SU-DHL-6 (cell line): ENCODE results near the gene ACOX2.

Source experiments
- H2AFZ ChIP-seq: fragments of 200-600 bp; sonication (generic); 2 replicates; pipeline ENCODE4 v1.6.1; 2014; ENCODE audit warnings: low read depth, mild to moderate bottlenecking, moderate library complexity, mixed read lengths, antibody characterized with exemption, low read length; ENCODE audit not compliant: severe bottlenecking
- H3F3A ChIP-seq: fragments of 200-600 bp; shearing (Covaris generic); 2 replicates; pipeline ENCODE4 v1.6.0; 2016; ENCODE audit warnings: antibody characterized with exemption, mild to moderate bottlenecking; ENCODE audit not compliant: insufficient read depth
- H3K27ac ChIP-seq: fragments of 200-600 bp; sonication (generic); 2 replicates; pipeline ENCODE4 v1.5.1; 2016; ENCODE audit warnings: low read depth, mild to moderate bottlenecking, low read length, moderate library complexity, mixed read lengths
- H3K27me3 ChIP-seq: fragments of 200-600 bp; sonication (generic), shearing (Covaris generic); 2 replicates; pipeline ENCODE4 v1.6.0; 2014; ENCODE audit warnings: mild to moderate bottlenecking, low read length
- H3K36me3 ChIP-seq: fragments of 200-600 bp; sonication (generic); 2 replicates; pipeline ENCODE4 v1.6.1; 2014; ENCODE audit warnings: mild to moderate bottlenecking, low read length, mixed read lengths
- H3K4me2 ChIP-seq: fragments of 300-600, 200-600 bp; shearing (Covaris generic), sonication (generic); 2 replicates; pipeline ENCODE4 v1.6.0; 2014; ENCODE audit warnings: low read length, low read depth, mild to moderate bottlenecking; ENCODE audit not compliant: poor library complexity, severe bottlenecking
- H3K4me3 ChIP-seq: fragments of 200-600 bp; sonication (generic); 2 replicates; pipeline ENCODE4 v1.5.1; 2014; ENCODE audit warnings: antibody characterized with exemption, low read length, mild to moderate bottlenecking, mixed read lengths; ENCODE audit not compliant: insufficient read depth, poor library complexity, severe bottlenecking
- H3K79me2 ChIP-seq: fragments of 200-600 bp; sonication (generic); 2 replicates; pipeline ENCODE4 v1.6.1; 2014; ENCODE audit warnings: mild to moderate bottlenecking, low read length, moderate library complexity; ENCODE audit not compliant: insufficient read depth
- H3K9ac ChIP-seq: fragments of 200-600 bp; sonication (generic); 2 replicates; pipeline ENCODE4 v1.7.0; 2014; ENCODE audit warnings: mild to moderate bottlenecking, low read length
- H3K9me2 ChIP-seq: fragments of 200-600 bp; sonication (generic); replicated peaks from 2 replicates; pipeline ENCODE4 v1.6.1; 2014; ENCODE audit warnings: low read length; ENCODE audit not compliant: insufficient read depth
- H3K9me3 ChIP-seq: fragments of 200-600 bp; sonication (generic); 2 replicates; pipeline ENCODE4 v1.6.1; 2014; ENCODE audit warnings: low read length, mixed read lengths; ENCODE audit not compliant: insufficient read depth
- H4K20me1 ChIP-seq: fragments of 200-600 bp; sonication (generic); 2 replicates; pipeline ENCODE4 v1.6.1; 2014; ENCODE audit warnings: low read depth, mild to moderate bottlenecking, antibody characterized with exemption, low read length, moderate library complexity, mixed read lengths
- CTCF ChIP-seq: fragments of 200-600 bp; sonication (generic); IDR thresholded peaks from one replicate; pipeline ENCODE4 v1.5.1; 2017; ENCODE audit warnings: antibody characterized with exemption, mild to moderate bottlenecking, low read length, moderate library complexity; ENCODE audit not compliant: insufficient read depth, poor library complexity, severe bottlenecking
- EZH2phosphoT487 ChIP-seq: fragments of 200-600 bp; sonication (generic), shearing (Covaris generic); conservative IDR thresholded peaks from 2 replicates; pipeline ENCODE4 v1.6.1; 2018; ENCODE audit warnings: mild to moderate bottlenecking, antibody characterized with exemption, low read length, moderate library complexity, mixed read lengths

ACOX2 gene

GRCh38 chr3:58572634-58573230 is 35.7 kb upstream of the ACOX2 start:
- H3K9ac ChIP-seq: no peak overlapping the region
- no peaks in the 10 kb centered on the region for H3K79me2 ChIP-seq
- no peak overlapping the region for H2AFZ ChIP-seq
- H3K4me2 ChIP-seq: no peak overlapping the region
- H3K27ac ChIP-seq: no peak overlapping the region
- H3K36me3 ChIP-seq: no peaks in the 10 kb centered on the region
- H3K9me2 ChIP-seq: no peaks in the 10 kb centered on the region
- H3K4me3 ChIP-seq: no peak overlapping the region
- TF ChIP-seq EZH2phosphoT487 (no peak), CTCF (no peak)
- no peaks in the 10 kb centered on the region for H4K20me1 ChIP-seq
- no peaks in the 10 kb centered on the region for H3K9me3 ChIP-seq
- H3F3A ChIP-seq: no peaks in the 10 kb centered on the region
- H3K27me3 ChIP-seq: no peaks in the 10 kb centered on the region

- TF ChIP-seq EZH2phosphoT487: no peak
- no peak for TF ChIP-seq CTCF
- no peaks in the 10 kb centered on the region for H3K9me3 ChIP-seq
- no peaks in the 10 kb centered on the region for H3K27me3 ChIP-seq
- no peak overlapping the region for H3K27ac ChIP-seq
- H3K4me3 ChIP-seq: no peak overlapping the region
- H3K4me2 ChIP-seq: no peak overlapping the region
- H3K9me2 ChIP-seq: no peaks in the 10 kb centered on the region
- no peaks in the 10 kb centered on the region for H3K79me2 ChIP-seq
- H3K9ac ChIP-seq: no peak overlapping the region
- H3F3A ChIP-seq: no peaks in the 10 kb centered on the region
- H3K36me3 ChIP-seq: no peaks in the 10 kb centered on the region
- no peak overlapping the region for H2AFZ ChIP-seq
- no peaks in the 10 kb centered on the region for H4K20me1 ChIP-seq
These were observed 35.1 kb upstream of the ACOX2 start for GRCh38 chr3:58572013-58572633.

GRCh38 chr3:58570851-58571250 is 33.9 kb upstream of the ACOX2 start:
- no peaks in the 10 kb centered on the region for H3K79me2 ChIP-seq
- no peaks in the 10 kb centered on the region for H3K9me2 ChIP-seq
- H2AFZ ChIP-seq: no peak overlapping the region
- H3K9me3 ChIP-seq: no peaks in the 10 kb centered on the region
- H3K9ac ChIP-seq: no peak overlapping the region
- H3K27ac ChIP-seq: no peak overlapping the region
- no peak overlapping the region for H3K4me2 ChIP-seq
- no peaks in the 10 kb centered on the region for H3K36me3 ChIP-seq
- no peak overlapping the region for H3K4me3 ChIP-seq
- TF ChIP-seq CTCF: no peak
- no peak for TF ChIP-seq EZH2phosphoT487
- H3K27me3 ChIP-seq: no peaks in the 10 kb centered on the region
- no peaks in the 10 kb centered on the region for H3F3A ChIP-seq
- no peaks in the 10 kb centered on the region for H4K20me1 ChIP-seq
